Measurements from ENCODE around the gene ZFHX2.

The ZFHX2 gene

GRCh38 chr14:23532658-23533057, 18.9 kb downstream of the ZFHX2 start:
- Histone ChIP-seq H3K9ac (ENCODE audit: low read length) (no peak overlapping the region), H3K27me3 (ENCODE audit: insufficient read depth, low read length) (no peaks in the 10 kb centered on the region), H3K4me3 (ENCODE audit: low read depth, low read length, poor library complexity, severe bottlenecking) (no peak overlapping the region), H3K79me2 (ENCODE audit: insufficient read depth, low read length) (no peaks in the 10 kb centered on the region), H4K20me1 (ENCODE audit: insufficient read depth, low read length) (no peaks in the 10 kb centered on the region), H3K4me2 (ENCODE audit: low read length) (no peak overlapping the region), H3K27ac (ENCODE audit: low read depth, low read length, poor library complexity, severe bottlenecking) (no peak overlapping the region), H3K9me3 (ENCODE audit: low read length) (no peaks in the 10 kb centered on the region), H3F3A (ENCODE audit: insufficient read depth, low read length) (no peaks in the 10 kb centered on the region), H3K4me1 (ENCODE audit: insufficient read depth, low read length, severe bottlenecking) (no peaks in the 10 kb centered on the region), H3K9me2 (ENCODE audit: low read depth, low read length) (no peaks in the 10 kb centered on the region), H3K36me3 (ENCODE audit: insufficient read depth, low read length) (no peaks in the 10 kb centered on the region), H2AFZ (ENCODE audit: low read length) (no peak overlapping the region)
- TF ChIP-seq, protein P1, sequence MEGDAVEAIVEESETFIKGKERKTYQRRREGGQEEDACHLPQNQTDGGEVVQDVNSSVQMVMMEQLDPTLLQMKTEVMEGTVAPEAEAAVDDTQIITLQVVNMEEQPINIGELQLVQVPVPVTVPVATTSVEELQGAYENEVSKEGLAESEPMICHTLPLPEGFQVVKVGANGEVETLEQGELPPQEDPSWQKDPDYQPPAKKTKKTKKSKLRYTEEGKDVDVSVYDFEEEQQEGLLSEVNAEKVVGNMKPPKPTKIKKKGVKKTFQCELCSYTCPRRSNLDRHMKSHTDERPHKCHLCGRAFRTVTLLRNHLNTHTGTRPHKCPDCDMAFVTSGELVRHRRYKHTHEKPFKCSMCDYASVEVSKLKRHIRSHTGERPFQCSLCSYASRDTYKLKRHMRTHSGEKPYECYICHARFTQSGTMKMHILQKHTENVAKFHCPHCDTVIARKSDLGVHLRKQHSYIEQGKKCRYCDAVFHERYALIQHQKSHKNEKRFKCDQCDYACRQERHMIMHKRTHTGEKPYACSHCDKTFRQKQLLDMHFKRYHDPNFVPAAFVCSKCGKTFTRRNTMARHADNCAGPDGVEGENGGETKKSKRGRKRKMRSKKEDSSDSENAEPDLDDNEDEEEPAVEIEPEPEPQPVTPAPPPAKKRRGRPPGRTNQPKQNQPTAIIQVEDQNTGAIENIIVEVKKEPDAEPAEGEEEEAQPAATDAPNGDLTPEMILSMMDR (IDR thresholded peaks at IDR 0.05; ENCODE audit: low read length) = no peak
- no peak for TF ChIP-seq EZH2 (IDR thresholded peaks at IDR 0.05; ENCODE audit: borderline replicate concordance, low read length)

- Histone ChIP-seq H3K27me3 (ENCODE audit: insufficient read depth, low read length) (no peaks in the 10 kb centered on the region), H3K4me1 (ENCODE audit: insufficient read depth, low read length, severe bottlenecking) (no peaks in the 10 kb centered on the region), H3K9me2 (ENCODE audit: low read depth, low read length) (no peaks in the 10 kb centered on the region), H3K9ac (ENCODE audit: low read length) (no peak overlapping the region), H3K79me2 (ENCODE audit: insufficient read depth, low read length) (no peaks in the 10 kb centered on the region), H2AFZ (ENCODE audit: low read length) (no peak overlapping the region), H3K27ac (ENCODE audit: low read depth, low read length, poor library complexity, severe bottlenecking) (no peak overlapping the region), H4K20me1 (ENCODE audit: insufficient read depth, low read length) (no peaks in the 10 kb centered on the region), H3K4me3 (ENCODE audit: low read depth, low read length, poor library complexity, severe bottlenecking) (no peak overlapping the region), H3K4me2 (ENCODE audit: low read length) (no peak overlapping the region), H3K9me3 (ENCODE audit: low read length) (no peaks in the 10 kb centered on the region), H3K36me3 (ENCODE audit: insufficient read depth, low read length) (no peaks in the 10 kb centered on the region), H3F3A (ENCODE audit: insufficient read depth, low read length) (no peaks in the 10 kb centered on the region)
- TF ChIP-seq EZH2 (IDR thresholded peaks at IDR 0.05; ENCODE audit: borderline replicate concordance, low read length) = no peak
- TF ChIP-seq, protein P1 (IDR thresholded peaks at IDR 0.05; ENCODE audit: low read length) = no peak
These were observed 20.2 kb downstream of the ZFHX2 start for GRCh38 chr14:23531391-23531790.

GRCh38 chr14:23530375-23531055, 21.1 kb downstream of the ZFHX2 start:
- H3K9me3 ChIP-seq (ENCODE audit: low read length) = no peaks in the 10 kb centered on the region
- no peaks in the 10 kb centered on the region for H4K20me1 ChIP-seq (ENCODE audit: insufficient read depth, low read length)
- no peak overlapping the region for H3K9ac ChIP-seq (ENCODE audit: low read length)
- H3K4me3 ChIP-seq (ENCODE audit: low read depth, low read length, poor library complexity, severe bottlenecking) = no peak overlapping the region
- no peak overlapping the region for H3K4me2 ChIP-seq (ENCODE audit: low read length)
- no peak for TF ChIP-seq EZH2 (IDR thresholded peaks at IDR 0.05; ENCODE audit: borderline replicate concordance, low read length)
- TF ChIP-seq, protein P1 (IDR thresholded peaks at IDR 0.05; ENCODE audit: low read length) = no peak
- no peaks in the 10 kb centered on the region for H3K27me3 ChIP-seq (ENCODE audit: insufficient read depth, low read length)
- no peaks in the 10 kb centered on the region for H3K36me3 ChIP-seq (ENCODE audit: insufficient read depth, low read length)
- H3K4me1 ChIP-seq (ENCODE audit: insufficient read depth, low read length, severe bottlenecking) = no peaks in the 10 kb centered on the region
- H3F3A ChIP-seq (ENCODE audit: insufficient read depth, low read length) = no peaks in the 10 kb centered on the region
- H3K9me2 ChIP-seq (ENCODE audit: low read depth, low read length) = no peaks in the 10 kb centered on the region
- no peaks in the 10 kb centered on the region for H3K79me2 ChIP-seq (ENCODE audit: insufficient read depth, low read length)
- no peak overlapping the region for H3K27ac ChIP-seq (ENCODE audit: low read depth, low read length, poor library complexity, severe bottlenecking)
- no peak overlapping the region for H2AFZ ChIP-seq (ENCODE audit: low read length)
